Activated T-cell treated with anti-CD3 and anti-CD28 coated beads for 1 hour (primary cell): ENCODE measurements around the gene UTS2.

ENCODE experiments used
- DNase-seq: peaks from one replicate; pipeline ENCODE4 v3.0.0-alpha.2; 2020; ENCODE audit warnings: low read depth

UTS2 gene

GRCh38 chr1:7852804-7853683 lies at the start of gene UTS2:
Gene UTS2 (minus strand): TSS chr1:7853065. CDS start chr1:7853003, 62 bp downstream.
- DNase-seq = no peak

GRCh38 chr1:7899741-7900140 lies 46.9 kb upstream of the UTS2 start:
- DNase-seq = no peak

GRCh38 chr1:7898962-7899361 lies 46.1 kb upstream of the UTS2 start:
- DNase-seq = no peak

GRCh38 chr1:7896994-7897393 lies 44.1 kb upstream of the UTS2 start:
- DNase-seq = no peak

- no peak for DNase-seq
Measured at GRCh38 chr1:7893529-7894180, 40.8 kb upstream of the UTS2 start.

- no peak for DNase-seq
Measured at GRCh38 chr1:7891804-7892203, 38.9 kb upstream of the UTS2 start.

GRCh38 chr1:7890853-7891252 lies 38.0 kb upstream of the UTS2 start:
- no peak for DNase-seq

GRCh38 chr1:7888248-7889081 lies 35.6 kb upstream of the UTS2 start:
- DNase-seq = no peak

- no peak for DNase-seq
Measured at GRCh38 chr1:7886405-7886745, 33.5 kb upstream of the UTS2 start.

GRCh38 chr1:7885513-7886404 lies 32.9 kb upstream of the UTS2 start:
- no peak for DNase-seq

GRCh38 chr1:7884757-7885156 lies 31.9 kb upstream of the UTS2 start:
- no peak for DNase-seq

GRCh38 chr1:7879228-7879627 lies 26.4 kb upstream of the UTS2 start:
- DNase-seq = no peak

- no peak for DNase-seq
Measured at GRCh38 chr1:7878027-7878426, 25.2 kb upstream of the UTS2 start.

GRCh38 chr1:7873801-7874795 lies 21.2 kb upstream of the UTS2 start:
- no peak for DNase-seq

GRCh38 chr1:7871136-7871535 lies 18.3 kb upstream of the UTS2 start:
- DNase-seq = no peak

- DNase-seq = no peak
Measured at GRCh38 chr1:7869136-7869920, 16.5 kb upstream of the UTS2 start.

GRCh38 chr1:7868070-7868780 lies 15.4 kb upstream of the UTS2 start:
- no peak for DNase-seq

- no peak for DNase-seq
Measured at GRCh38 chr1:7865978-7866377, 13.1 kb upstream of the UTS2 start.

GRCh38 chr1:7863756-7864328 lies 11.0 kb upstream of the UTS2 start:
- DNase-seq = no peak
